K562 treated with DMSO at 1 percent for 12 hours (cell line): ENCODE measurements around the gene THEM5. TPM values are rescaled to one million over a fixed set of nuclear protein-coding genes. Genes with fewer than 3 reads are reported as not detected.

Source experiments
- total RNA-seq: library from RNA; unstranded; fragments of 300-600 nt; gene quantifications from 2 replicates; pipeline ENCODE4 v1.2.3, GENCODE V29; 2022; ENCODE audit not compliant: insufficient read depth

The THEM5 gene
- not detected in 2 replicates for total RNA-seq

GRCh38 chr1:151853411-151853943 lies at the start of gene THEM5:
THEM5 (minus strand) TSS chr1:151853712; CDS start chr1:151853565, 147 bp downstream.

GRCh38 chr1:151839457-151840403 lies 13.8 kb downstream of the THEM5 start, which contains the start of gene C2CD4D:
C2CD4D (minus strand) TSS chr1:151839820; CDS start chr1:151838989, 831 bp downstream.

GRCh38 chr1:151831605-151832004 lies 21.9 kb downstream of the THEM5 start, which contains the start of gene RORC:
RORC (minus strand) TSS chr1:151831802; CDS start chr1:151831764, 38 bp downstream.

GRCh38 chr1:151805066-151805820 lies 48.3 kb downstream of the THEM5 start, which contains the start of gene LINGO4:
LINGO4 (minus strand) TSS chr1:151805419; CDS start chr1:151802704, 2,715 bp downstream.

Other genes with a start within 250 kb of the THEM5 start
- gene SNX27, start 241.7 kb downstream of the THEM5 start, total RNA-seq: 3.6 and 7.5 TPM in 2 replicates
- not detected in 2 replicates for gene CELF3, start 136.9 kb downstream of the THEM5 start, total RNA-seq
- gene RIIAD1, start 132.2 kb downstream of the THEM5 start, total RNA-seq: not detected in 2 replicates
- 86.0 and 90.4 TPM in 2 replicates for gene MRPL9, start 90.2 kb downstream of the THEM5 start, total RNA-seq
- gene TDRKH, start 63.2 kb downstream of the THEM5 start, total RNA-seq: 5.3 and 14.2 TPM in 2 replicates
- gene LINGO4, start 48.3 kb downstream of the THEM5 start, total RNA-seq: not detected in 2 replicates
- gene RORC, start 21.9 kb downstream of the THEM5 start, total RNA-seq: not detected in 2 replicates
- not detected in 2 replicates for gene C2CD4D, start 13.9 kb downstream of the THEM5 start, total RNA-seq
- gene THEM4, start 55.8 kb upstream of the THEM5 start, total RNA-seq: 12.1 and 30.6 TPM in 2 replicates
- not detected in 2 replicates for gene S100A10, start 140.1 kb upstream of the THEM5 start, total RNA-seq
- gene S100A11, start 183.3 kb upstream of the THEM5 start, total RNA-seq: 532 and 585 TPM in 2 replicates
- gene TCHHL1, start 235.4 kb upstream of the THEM5 start, total RNA-seq: not detected in 2 replicates